Sigmoid colon (tissue), 4 donors: ENCODE measurements around the gene TMEM209.

Experiments used
- CTCF ChIP-seq, 4 experiments: fragments of 450-650 bp in 3 of 4; fragments of 200-600 bp in 1 of 4; IDR thresholded peaks; one replicate each; pipeline ENCODE4 v1.5.1; 2016 to 2019; ENCODE audit warnings: antibody characterized with exemption in 4 of 4, mild to moderate bottlenecking in 3 of 4, moderate library complexity in 2 of 4
- EP300 ChIP-seq, 4 donors: sonication (generic); formaldehyde crosslinking; IDR thresholded peaks; one replicate each; pipeline ENCODE4 v1.6.1; 2017; ENCODE audit warnings: antibody characterized with exemption in 4 of 4
- POLR2A ChIP-seq, 2 donors: fragments of 450-650 bp; IDR thresholded peaks; one replicate each; pipeline ENCODE4 v1.6.1; 2016; ENCODE audit warnings: antibody characterized with exemption in 2 of 2, mild to moderate bottlenecking in 2 of 2, moderate library complexity in 2 of 2

DNA sequence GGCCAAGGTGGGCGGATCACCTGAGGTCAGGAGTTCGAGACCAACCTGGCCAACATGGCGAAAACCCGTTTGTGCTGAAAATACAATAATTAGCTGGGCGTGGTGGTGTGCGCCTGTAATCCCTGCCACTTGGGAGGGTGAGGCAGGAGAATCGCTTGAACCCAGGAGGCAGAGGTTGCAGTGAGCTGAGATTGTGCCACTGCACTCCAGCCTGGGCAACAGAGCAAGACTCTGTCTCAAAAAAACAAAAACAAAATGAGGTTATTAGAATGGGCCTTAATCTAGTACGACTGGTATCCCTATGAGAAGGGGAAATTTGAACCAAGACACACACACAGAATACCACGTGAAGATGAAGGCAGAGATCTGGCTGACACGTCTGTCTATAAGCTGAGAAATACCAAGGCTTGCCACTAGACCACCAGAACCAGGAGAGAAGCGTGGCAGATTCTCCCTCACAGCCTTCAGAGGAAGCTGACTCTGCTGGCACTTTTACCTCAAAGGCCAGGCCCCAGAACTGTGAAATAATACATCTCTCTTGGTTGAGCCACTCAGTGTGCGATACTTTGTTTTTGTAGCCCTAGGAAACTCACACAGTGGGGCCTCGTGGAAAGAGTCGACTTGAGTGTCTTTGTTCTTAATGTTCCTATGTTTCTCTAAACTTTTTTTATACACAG is 59.6 kb downstream of the TMEM209 start:
- TF ChIP-seq CTCF (IDR thresholded peaks at IDR 0.05) (no peak), POLR2A (IDR thresholded peaks at IDR 0.05) (no peak), EP300 (IDR thresholded peaks at IDR 0.05) (no peak)
